Chondrocyte (in vitro differentiated cells): Measurements from ENCODE around the gene ARHGEF6. TPM values are rescaled to one million over a fixed set of nuclear protein-coding genes. Genes with fewer than 3 reads are reported as not detected.

ENCODE experiments used
- DNase-seq: peaks from one replicate; pipeline ENCODE4 v3.0.0; 2021; ENCODE audit warnings: mixed read lengths, low spot score
- H3K27ac Mint-ChIP-seq: one replicate; pipeline ENCODE4 v1.8.0; 2021; ENCODE audit warnings: mild to moderate bottlenecking, moderate library complexity, mixed read lengths; ENCODE audit not compliant: unreplicated experiment
- H3K27me3 Mint-ChIP-seq: 2 replicates; pipeline ENCODE4 v1.8.0; 2021; ENCODE audit warnings: low read depth, mixed read lengths
- H3K36me3 Mint-ChIP-seq: 2 replicates; pipeline ENCODE4 v1.8.0; 2021; ENCODE audit warnings: low read depth, mixed read lengths
- H3K4me1 Mint-ChIP-seq: 2 replicates; pipeline ENCODE4 v1.8.0; 2021; ENCODE audit warnings: low read depth, mild to moderate bottlenecking, mixed read lengths
- H3K4me3 Mint-ChIP-seq: one replicate; pipeline ENCODE4 v1.8.0; 2021; ENCODE audit warnings: mild to moderate bottlenecking, moderate library complexity, mixed read lengths; ENCODE audit not compliant: unreplicated experiment
- H3K9me3 Mint-ChIP-seq: 2 replicates; pipeline ENCODE4 v1.8.0; 2021; ENCODE audit warnings: low read depth, mixed read lengths
- total RNA-seq: library from RNA; stranded (reverse); gene quantifications from 3 replicates; pipeline ENCODE4 v1.2.1, GENCODE V29; 2021
- TF ChIP-seq, protein P1 (sequence below): fragments of 200-600 bp; sonication (generic); IDR thresholded peaks from 2 replicates; pipeline ENCODE4 v1.5.0; 2021; ENCODE audit warnings: antibody characterized with exemption, mild to moderate bottlenecking, moderate library complexity

Gene ARHGEF6
- total RNA-seq, 1 donor from 2014 or later: 12.2 TPM

DNA sequence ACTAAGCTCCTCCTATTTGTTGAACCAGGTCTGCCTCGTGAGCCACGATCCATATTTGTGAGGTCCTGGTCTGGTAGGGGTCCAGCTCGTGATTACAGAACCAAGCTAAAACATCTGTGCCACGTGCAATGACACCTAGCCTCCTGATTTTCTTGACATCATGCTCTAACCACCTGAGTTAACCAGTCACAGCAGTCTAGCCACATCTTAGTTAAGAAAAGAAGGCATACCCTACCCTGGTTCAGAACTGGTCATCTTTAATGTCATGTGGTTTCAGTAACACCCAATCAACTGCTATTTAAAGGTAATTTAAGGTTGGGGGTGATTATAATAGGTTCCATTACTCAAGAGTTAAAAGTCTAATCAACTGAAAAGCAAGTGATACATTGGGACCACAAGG is 28.4 kb downstream of the ARHGEF6 start:
- H3K4me3 Mint-ChIP-seq: no peak overlapping the region
- H3K27ac Mint-ChIP-seq: no peak overlapping the region
- peaks cover 14% of the 10 kb centered on the region for H3K4me1 Mint-ChIP-seq
- no peaks in the 10 kb centered on the region for H3K27me3 Mint-ChIP-seq
- peaks cover under 1% of the 10 kb centered on the region for H3K9me3 Mint-ChIP-seq
- no peaks in the 10 kb centered on the region for H3K36me3 Mint-ChIP-seq
- TF ChIP-seq, protein P1, sequence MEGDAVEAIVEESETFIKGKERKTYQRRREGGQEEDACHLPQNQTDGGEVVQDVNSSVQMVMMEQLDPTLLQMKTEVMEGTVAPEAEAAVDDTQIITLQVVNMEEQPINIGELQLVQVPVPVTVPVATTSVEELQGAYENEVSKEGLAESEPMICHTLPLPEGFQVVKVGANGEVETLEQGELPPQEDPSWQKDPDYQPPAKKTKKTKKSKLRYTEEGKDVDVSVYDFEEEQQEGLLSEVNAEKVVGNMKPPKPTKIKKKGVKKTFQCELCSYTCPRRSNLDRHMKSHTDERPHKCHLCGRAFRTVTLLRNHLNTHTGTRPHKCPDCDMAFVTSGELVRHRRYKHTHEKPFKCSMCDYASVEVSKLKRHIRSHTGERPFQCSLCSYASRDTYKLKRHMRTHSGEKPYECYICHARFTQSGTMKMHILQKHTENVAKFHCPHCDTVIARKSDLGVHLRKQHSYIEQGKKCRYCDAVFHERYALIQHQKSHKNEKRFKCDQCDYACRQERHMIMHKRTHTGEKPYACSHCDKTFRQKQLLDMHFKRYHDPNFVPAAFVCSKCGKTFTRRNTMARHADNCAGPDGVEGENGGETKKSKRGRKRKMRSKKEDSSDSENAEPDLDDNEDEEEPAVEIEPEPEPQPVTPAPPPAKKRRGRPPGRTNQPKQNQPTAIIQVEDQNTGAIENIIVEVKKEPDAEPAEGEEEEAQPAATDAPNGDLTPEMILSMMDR: no peak
- DNase-seq: no peak

DNA sequence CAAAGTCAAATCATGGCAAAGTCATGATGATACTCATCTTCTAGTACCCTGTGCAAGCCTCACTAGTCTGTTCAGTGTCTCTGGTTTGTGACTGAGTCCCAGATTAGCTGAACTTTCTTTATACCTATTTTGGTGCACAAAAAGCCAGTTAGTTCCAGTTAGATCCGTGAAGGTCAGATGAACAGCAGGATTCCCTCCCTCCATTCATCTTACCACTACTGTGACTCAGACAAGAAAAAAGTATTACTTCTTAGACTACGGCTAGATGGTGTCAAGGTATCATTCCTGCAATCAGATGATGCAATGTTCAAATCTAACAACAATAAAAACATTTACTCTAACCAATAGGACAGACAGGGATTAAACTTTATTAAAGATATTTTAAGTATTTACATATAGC is 30.4 kb downstream of the ARHGEF6 start:
- Mint-ChIP-seq H3K27ac (no peak overlapping the region), H3K4me3 (no peak overlapping the region), H3K36me3 (no peaks in the 10 kb centered on the region), H3K27me3 (no peaks in the 10 kb centered on the region), H3K9me3 (no peaks in the 10 kb centered on the region), H3K4me1 (peaks cover 22% of the 10 kb centered on the region)
- TF ChIP-seq, protein P1: no peak
- DNase-seq: no peak

DNA sequence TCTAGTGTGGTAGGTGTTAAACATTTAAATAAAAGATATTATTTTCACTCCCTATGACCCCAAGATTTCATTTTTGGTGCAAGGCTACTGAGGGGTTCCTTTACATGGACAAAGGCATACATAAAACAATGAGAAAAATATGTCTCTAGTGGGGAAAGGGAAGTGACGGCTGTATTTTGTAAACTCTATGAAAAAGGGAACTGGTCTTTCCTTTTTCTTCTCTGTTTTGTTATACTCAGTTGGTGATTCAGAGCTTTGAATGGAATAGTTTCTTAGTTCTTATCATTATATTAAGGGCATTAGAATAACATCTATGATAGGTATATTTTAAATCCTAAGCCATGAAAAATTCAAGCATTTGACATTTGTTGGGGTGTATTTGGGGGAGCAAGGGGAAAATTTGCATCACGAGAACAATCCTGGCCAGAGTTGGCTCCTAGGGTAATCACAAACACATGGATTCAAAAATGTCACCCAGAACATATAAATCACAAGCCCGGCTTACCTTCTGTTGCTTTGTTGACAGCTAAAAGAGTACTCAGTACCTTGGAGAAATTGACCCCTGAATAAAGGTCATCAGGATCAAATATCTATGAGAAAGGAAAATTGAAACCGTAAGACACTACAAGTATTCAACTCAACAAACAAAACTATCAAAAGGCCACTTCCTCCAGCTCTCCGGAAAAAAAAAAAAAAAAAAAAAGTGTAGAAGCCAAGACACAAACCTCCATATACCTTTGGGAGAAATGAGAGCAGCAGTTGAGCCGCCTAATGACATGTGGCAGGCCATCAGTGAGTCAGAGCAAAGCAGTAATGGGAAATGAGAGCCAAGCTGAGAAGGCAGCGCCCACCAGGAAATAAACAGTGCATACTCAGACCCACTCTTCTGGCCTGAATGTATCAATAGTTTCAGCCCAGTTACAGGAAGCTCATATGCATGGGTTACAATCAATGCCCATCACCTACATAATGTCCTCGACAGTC is 33.4 kb downstream of the ARHGEF6 start:
- Mint-ChIP-seq H3K27ac (no peak overlapping the region), H3K27me3 (no peaks in the 10 kb centered on the region), H3K4me3 (no peak overlapping the region), H3K36me3 (no peaks in the 10 kb centered on the region), H3K4me1 (peaks cover 15% of the 10 kb centered on the region), H3K9me3 (no peaks in the 10 kb centered on the region)
- TF ChIP-seq, protein P1: no peak
- DNase-seq: no peak

DNA sequence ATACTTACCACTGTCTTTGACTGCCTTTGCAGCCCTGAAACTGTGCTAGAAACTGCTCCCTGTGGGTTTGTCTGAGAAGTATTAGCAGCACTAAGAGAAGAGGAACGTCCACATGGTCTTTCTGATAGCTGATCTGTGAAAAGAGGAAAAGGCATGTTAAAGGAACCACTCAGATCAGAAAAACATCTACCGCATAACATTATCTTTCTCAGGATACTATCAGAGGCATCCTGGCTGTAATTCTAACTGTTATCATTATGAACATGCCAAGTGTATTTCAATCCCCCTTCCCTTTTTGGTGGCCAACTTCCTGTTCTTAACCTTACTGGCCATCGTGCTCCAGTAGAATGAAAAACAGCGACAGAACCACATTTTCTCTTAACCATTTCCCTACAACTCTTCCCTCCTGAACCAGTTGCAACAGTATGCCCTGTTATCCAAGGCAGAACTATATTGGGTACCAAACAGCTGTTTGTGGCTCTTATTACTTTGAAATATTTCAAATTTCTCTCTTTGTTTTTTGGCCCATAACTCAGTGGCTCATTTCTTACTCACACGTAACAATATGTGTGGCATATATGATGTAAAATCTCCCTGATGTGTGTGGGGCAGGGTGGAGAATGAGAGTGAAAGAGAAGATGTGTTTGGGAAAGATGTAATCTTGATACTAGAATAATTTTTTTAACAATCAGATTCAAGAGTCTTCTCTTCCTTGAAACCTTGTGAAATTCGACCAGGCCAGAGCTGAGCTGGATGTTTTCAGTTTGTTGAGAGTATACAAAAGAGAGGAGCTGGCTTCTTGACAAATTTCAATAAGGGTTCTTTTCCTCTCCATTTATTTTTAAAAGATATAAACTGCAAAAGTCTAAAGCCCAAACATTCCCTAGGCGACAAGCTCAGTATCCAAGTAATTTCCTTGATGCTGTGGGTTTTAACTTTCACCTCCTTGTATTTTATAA is 35.2 kb downstream of the ARHGEF6 start:
- Mint-ChIP-seq H3K4me3 (no peak overlapping the region), H3K9me3 (no peaks in the 10 kb centered on the region), H3K27me3 (no peaks in the 10 kb centered on the region), H3K4me1 (peaks cover 14% of the 10 kb centered on the region), H3K36me3 (no peaks in the 10 kb centered on the region), H3K27ac (no peak overlapping the region)
- TF ChIP-seq, protein P1: no peak
- DNase-seq: no peak
